SU-DHL-6 (cell line): ENCODE measurements around the gene ROR1.

Experiments used
- H2AFZ ChIP-seq: fragments of 200-600 bp; sonication (generic); 2 replicates; pipeline ENCODE4 v1.6.1; 2014; ENCODE audit warnings: low read depth, mild to moderate bottlenecking, moderate library complexity, mixed read lengths, antibody characterized with exemption, low read length; ENCODE audit not compliant: severe bottlenecking
- H3F3A ChIP-seq: fragments of 200-600 bp; shearing (Covaris generic); 2 replicates; pipeline ENCODE4 v1.6.0; 2016; ENCODE audit warnings: antibody characterized with exemption, mild to moderate bottlenecking; ENCODE audit not compliant: insufficient read depth
- H3K27ac ChIP-seq: fragments of 200-600 bp; sonication (generic); 2 replicates; pipeline ENCODE4 v1.5.1; 2016; ENCODE audit warnings: low read depth, mild to moderate bottlenecking, low read length, moderate library complexity, mixed read lengths
- H3K27me3 ChIP-seq: fragments of 200-600 bp; sonication (generic), shearing (Covaris generic); 2 replicates; pipeline ENCODE4 v1.6.0; 2014; ENCODE audit warnings: mild to moderate bottlenecking, low read length
- H3K36me3 ChIP-seq: fragments of 200-600 bp; sonication (generic); 2 replicates; pipeline ENCODE4 v1.6.1; 2014; ENCODE audit warnings: mild to moderate bottlenecking, low read length, mixed read lengths
- H3K4me2 ChIP-seq: fragments of 300-600, 200-600 bp; shearing (Covaris generic), sonication (generic); 2 replicates; pipeline ENCODE4 v1.6.0; 2014; ENCODE audit warnings: low read length, low read depth, mild to moderate bottlenecking; ENCODE audit not compliant: poor library complexity, severe bottlenecking
- H3K4me3 ChIP-seq: fragments of 200-600 bp; sonication (generic); 2 replicates; pipeline ENCODE4 v1.5.1; 2014; ENCODE audit warnings: antibody characterized with exemption, low read length, mild to moderate bottlenecking, mixed read lengths; ENCODE audit not compliant: insufficient read depth, poor library complexity, severe bottlenecking
- H3K79me2 ChIP-seq: fragments of 200-600 bp; sonication (generic); 2 replicates; pipeline ENCODE4 v1.6.1; 2014; ENCODE audit warnings: mild to moderate bottlenecking, low read length, moderate library complexity; ENCODE audit not compliant: insufficient read depth
- H3K9ac ChIP-seq: fragments of 200-600 bp; sonication (generic); 2 replicates; pipeline ENCODE4 v1.7.0; 2014; ENCODE audit warnings: mild to moderate bottlenecking, low read length
- H3K9me2 ChIP-seq: fragments of 200-600 bp; sonication (generic); replicated peaks from 2 replicates; pipeline ENCODE4 v1.6.1; 2014; ENCODE audit warnings: low read length; ENCODE audit not compliant: insufficient read depth
- H3K9me3 ChIP-seq: fragments of 200-600 bp; sonication (generic); 2 replicates; pipeline ENCODE4 v1.6.1; 2014; ENCODE audit warnings: low read length, mixed read lengths; ENCODE audit not compliant: insufficient read depth
- H4K20me1 ChIP-seq: fragments of 200-600 bp; sonication (generic); 2 replicates; pipeline ENCODE4 v1.6.1; 2014; ENCODE audit warnings: low read depth, mild to moderate bottlenecking, antibody characterized with exemption, low read length, moderate library complexity, mixed read lengths
- CTCF ChIP-seq: fragments of 200-600 bp; sonication (generic); IDR thresholded peaks from one replicate; pipeline ENCODE4 v1.5.1; 2017; ENCODE audit warnings: antibody characterized with exemption, mild to moderate bottlenecking, low read length, moderate library complexity; ENCODE audit not compliant: insufficient read depth, poor library complexity, severe bottlenecking
- EZH2phosphoT487 ChIP-seq: fragments of 200-600 bp; sonication (generic), shearing (Covaris generic); conservative IDR thresholded peaks from 2 replicates; pipeline ENCODE4 v1.6.1; 2018; ENCODE audit warnings: mild to moderate bottlenecking, antibody characterized with exemption, low read length, moderate library complexity, mixed read lengths

The ROR1 gene

GRCh38 chr1:64161357-64161941 is 387.6 kb downstream of the ROR1 start:
- H4K20me1 ChIP-seq = no peaks in the 10 kb centered on the region
- no peak overlapping the region for H3K9ac ChIP-seq
- no peak overlapping the region for H3K4me3 ChIP-seq
- H3K9me3 ChIP-seq = no peaks in the 10 kb centered on the region
- no peaks in the 10 kb centered on the region for H3K36me3 ChIP-seq
- no peaks in the 10 kb centered on the region for H3K27me3 ChIP-seq
- H3K79me2 ChIP-seq = no peaks in the 10 kb centered on the region
- H3F3A ChIP-seq = no peaks in the 10 kb centered on the region
- H3K9me2 ChIP-seq = no peaks in the 10 kb centered on the region
- no peak overlapping the region for H3K4me2 ChIP-seq
- no peak overlapping the region for H2AFZ ChIP-seq
- H3K27ac ChIP-seq = no peak overlapping the region
- TF ChIP-seq CTCF = no peak
- TF ChIP-seq EZH2phosphoT487 = no peak

- no peak overlapping the region for H3K4me2 ChIP-seq
- no peaks in the 10 kb centered on the region for H4K20me1 ChIP-seq
- no peak overlapping the region for H3K9ac ChIP-seq
- H3K27ac ChIP-seq = no peak overlapping the region
- no peaks in the 10 kb centered on the region for H3K27me3 ChIP-seq
- no peak overlapping the region for H2AFZ ChIP-seq
- no peaks in the 10 kb centered on the region for H3K36me3 ChIP-seq
- no peaks in the 10 kb centered on the region for H3K79me2 ChIP-seq
- no peaks in the 10 kb centered on the region for H3F3A ChIP-seq
- no peaks in the 10 kb centered on the region for H3K9me3 ChIP-seq
- TF ChIP-seq CTCF = no peak
- no peak for TF ChIP-seq EZH2phosphoT487
- no peaks in the 10 kb centered on the region for H3K9me2 ChIP-seq
- no peak overlapping the region for H3K4me3 ChIP-seq
These were observed 388.3 kb downstream of the ROR1 start for GRCh38 chr1:64162151-64162550.

- H3K27ac ChIP-seq = no peak overlapping the region
- H3K36me3 ChIP-seq = no peaks in the 10 kb centered on the region
- H3F3A ChIP-seq = no peaks in the 10 kb centered on the region
- H3K9me2 ChIP-seq = no peaks in the 10 kb centered on the region
- no peaks in the 10 kb centered on the region for H3K27me3 ChIP-seq
- H2AFZ ChIP-seq = no peak overlapping the region
- H3K4me2 ChIP-seq = no peak overlapping the region
- no peak for TF ChIP-seq EZH2phosphoT487
- TF ChIP-seq CTCF = no peak
- no peaks in the 10 kb centered on the region for H4K20me1 ChIP-seq
- H3K79me2 ChIP-seq = no peaks in the 10 kb centered on the region
- no peaks in the 10 kb centered on the region for H3K9me3 ChIP-seq
- H3K4me3 ChIP-seq = no peak overlapping the region
- no peak overlapping the region for H3K9ac ChIP-seq
These were observed 389.0 kb downstream of the ROR1 start for GRCh38 chr1:64162804-64163203.
